Stimulated activated CD4-positive, alpha-beta T cell treated with anti-CD3 and anti-CD28 coated beads, Interleukin-2, amount 100 ng/mL, for 48 hours (primary cell): ENCODE results near the gene SLC17A9.

Source experiments
- DNase-seq, 2 donors: peaks; one replicate each; pipeline ENCODE4 v3.0.0-alpha.2; 2020

Gene SLC17A9

DNA sequence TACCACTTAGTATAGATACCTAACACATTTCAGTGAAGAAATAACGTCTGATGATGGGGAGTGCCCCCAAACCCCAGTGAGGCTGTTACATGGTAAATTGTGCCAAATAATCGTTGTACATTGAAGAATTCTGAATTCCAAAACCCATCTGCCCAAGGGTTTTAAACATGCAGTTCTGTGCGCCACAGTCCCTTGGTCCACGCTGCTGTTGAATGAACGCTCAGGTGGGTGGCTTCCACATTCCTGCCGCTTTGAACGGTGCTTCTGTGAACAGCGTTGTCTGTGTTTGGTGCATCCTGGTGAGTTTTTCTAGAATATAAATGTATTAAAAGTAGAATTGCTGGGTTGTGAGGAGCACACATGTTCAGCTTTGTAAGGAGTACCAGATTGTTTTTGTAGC is 11.6 kb upstream of the SLC17A9 start:
- no peak for DNase-seq

DNA sequence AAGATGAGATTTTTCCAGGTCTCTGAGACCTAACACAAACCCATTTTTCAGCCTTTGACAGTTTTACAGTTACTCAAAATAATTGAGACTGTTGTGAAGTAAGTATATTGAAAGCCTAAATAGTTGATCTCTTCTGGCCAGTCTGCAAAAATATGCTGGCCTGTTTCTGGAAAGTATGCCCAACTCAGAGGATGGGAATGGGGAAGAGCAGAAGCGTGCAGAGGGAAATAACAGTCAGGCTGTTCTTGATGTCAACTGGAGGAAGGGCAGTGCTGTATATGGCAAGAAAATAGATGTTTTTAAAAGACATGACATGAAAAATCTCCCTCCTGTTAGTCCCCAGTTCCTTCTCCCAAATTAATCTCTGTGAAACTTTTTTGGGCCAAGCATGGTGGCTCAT is 10.7 kb upstream of the SLC17A9 start:
- DNase-seq = no peak

DNA sequence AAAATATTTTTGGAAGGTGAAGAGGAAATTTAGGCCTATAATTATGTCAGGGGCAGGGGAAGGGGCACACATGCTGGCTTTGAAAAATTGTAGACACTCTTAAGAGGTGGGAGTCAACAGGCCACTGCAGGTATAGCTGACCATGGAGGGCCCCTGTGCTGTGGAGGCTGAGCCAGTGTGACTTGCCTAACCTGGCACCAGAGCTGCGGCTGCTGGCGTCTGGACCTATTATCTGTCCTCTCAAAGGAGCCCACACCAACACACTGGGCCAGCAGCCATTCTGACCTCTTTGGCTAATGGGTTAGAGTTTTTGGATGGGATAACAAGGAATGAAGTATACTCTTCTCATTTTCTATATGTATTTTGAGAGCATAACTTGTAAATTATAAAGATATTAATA is 10.1 kb upstream of the SLC17A9 start:
- DNase-seq = no peak

DNA sequence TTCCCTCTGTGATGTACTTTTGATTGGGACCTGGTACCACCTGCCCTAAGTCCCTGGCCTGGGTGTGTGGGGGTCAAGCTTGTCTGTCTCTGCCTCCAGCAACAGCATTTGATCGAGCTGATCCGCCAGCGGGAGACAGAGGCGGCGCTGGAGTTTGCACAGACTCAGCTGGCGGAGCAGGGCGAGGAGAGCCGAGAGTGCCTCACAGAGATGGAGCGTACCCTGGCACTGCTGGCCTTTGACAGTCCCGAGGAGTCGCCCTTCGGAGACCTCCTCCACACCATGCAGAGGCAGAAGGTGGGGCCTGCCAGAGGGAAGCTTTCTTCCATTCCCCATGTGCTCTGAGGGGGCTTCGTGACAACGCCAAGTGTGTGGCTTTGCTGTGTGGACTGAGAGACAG is 9.1 kb upstream of the SLC17A9 start:
- DNase-seq = no peak

GRCh38 chr20:62944184-62944583 is 8.3 kb upstream of the SLC17A9 start:
- DNase-seq = no peak

GRCh38 chr20:62944746-62945145 is 7.8 kb upstream of the SLC17A9 start:
- DNase-seq = no peak

DNA sequence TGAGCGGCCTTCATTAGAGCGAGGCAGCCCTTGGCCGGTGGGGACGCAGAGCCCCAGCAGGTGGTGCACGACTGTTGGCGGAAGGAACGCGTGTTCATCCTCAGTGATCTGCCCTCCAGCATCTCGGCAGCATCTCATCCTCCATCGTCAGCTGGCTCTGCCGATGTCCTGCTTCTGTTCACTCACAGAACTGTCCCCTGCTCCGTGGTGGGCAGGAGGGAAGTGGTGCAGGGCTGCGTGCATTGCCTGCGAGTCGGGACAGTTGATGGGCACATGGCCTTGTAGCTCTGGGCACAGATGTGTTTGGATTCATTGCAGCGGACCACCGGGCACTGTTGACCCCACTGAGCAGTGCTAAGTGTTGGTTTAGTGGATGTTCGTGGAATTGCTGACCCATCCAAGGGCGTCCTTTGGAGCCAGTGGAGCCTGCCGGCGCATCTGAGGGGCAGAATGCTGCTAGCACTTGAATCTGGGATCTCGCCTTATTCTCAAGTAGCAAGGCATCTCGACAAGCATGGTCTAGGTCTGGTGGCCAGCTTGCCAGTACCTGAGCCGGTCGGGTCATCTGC is 6.7 kb upstream of the SLC17A9 start:
- DNase-seq = no peak

DNA sequence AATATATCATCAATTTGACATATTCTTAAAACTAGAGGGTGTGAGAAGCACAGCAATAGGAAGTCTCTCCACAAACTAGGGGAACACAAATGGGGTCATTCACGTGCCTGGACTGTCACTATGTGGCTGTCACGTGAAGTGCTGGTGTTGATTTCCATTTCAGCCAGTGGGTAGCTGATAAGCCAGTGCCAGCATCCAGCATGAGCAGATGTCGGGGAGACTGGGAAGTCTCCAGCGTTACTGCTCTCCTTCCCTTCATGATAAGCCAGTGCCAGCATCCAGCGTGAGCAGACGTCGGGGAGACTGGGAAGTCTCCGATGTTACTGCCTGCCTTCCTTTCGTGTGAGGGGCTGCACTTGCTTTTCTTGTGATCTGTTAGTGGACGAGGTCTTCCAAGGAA is 5.6 kb upstream of the SLC17A9 start:
- no peak for DNase-seq

- no peak for DNase-seq
Measured at GRCh38 chr20:62947532-62948300, 4.8 kb upstream of the SLC17A9 start.

- no peak for DNase-seq
Measured at GRCh38 chr20:62949153-62949821, 3.2 kb upstream of the SLC17A9 start.

DNA sequence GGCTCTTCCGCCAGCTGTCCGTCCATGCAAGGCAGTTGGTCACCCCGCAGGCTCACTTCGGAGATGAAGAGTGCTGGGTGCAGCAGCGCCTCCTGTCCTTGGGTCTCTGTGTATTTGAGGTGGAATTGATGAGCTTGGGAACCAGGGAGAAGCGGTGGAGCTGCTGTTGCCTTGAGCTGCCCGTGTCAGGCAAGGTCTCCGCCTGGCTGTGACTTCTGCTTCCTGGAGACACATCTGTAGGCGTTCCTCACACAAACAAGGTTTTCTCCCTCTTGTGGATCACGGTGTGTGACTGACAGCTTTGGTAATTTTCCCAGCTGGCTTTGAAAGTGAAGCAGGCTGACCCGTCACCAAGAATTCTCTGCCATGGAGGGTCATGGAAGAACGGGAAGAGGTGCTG is 2.5 kb upstream of the SLC17A9 start:
- no peak for DNase-seq

- DNase-seq = no peak
Measured at GRCh38 chr20:62950741-62951140, 1.8 kb upstream of the SLC17A9 start.

DNA sequence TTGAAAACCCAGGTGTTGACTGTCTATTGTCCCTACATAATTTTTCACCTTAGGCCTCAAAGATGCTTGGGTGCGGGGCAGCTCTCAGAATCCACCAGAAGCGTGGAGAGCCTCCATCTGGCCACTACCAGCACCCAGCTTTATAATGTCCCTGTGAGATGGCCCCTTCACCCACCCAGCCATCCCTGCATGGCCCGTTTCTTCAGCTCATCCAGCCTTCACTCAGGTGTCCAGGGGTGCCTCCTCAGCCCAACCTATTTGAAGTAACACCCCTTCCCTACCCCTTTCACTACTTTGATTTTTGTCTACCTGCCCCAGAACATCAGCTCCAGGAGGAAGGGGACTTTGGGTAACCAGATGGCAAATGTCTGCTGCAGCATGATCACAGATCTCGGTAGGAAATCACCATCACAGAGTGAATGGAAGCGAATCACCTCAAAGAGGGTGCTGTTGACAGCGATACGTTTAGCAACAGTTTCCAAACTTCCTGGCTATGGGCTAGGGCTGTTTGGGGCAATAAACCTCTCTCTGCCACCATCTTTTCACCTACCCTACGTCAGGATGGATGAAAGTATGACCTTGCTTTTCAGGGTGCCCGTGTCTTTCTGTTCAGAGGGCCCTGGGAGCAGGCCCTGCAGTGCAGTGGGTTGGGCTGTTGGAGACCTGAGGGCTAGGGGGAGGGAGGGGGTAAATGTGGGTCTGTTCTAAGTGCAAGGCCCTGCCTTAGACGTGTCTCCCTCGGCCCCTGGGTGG is 1.2 kb upstream of the SLC17A9 start:
- DNase-seq = no peak

DNA sequence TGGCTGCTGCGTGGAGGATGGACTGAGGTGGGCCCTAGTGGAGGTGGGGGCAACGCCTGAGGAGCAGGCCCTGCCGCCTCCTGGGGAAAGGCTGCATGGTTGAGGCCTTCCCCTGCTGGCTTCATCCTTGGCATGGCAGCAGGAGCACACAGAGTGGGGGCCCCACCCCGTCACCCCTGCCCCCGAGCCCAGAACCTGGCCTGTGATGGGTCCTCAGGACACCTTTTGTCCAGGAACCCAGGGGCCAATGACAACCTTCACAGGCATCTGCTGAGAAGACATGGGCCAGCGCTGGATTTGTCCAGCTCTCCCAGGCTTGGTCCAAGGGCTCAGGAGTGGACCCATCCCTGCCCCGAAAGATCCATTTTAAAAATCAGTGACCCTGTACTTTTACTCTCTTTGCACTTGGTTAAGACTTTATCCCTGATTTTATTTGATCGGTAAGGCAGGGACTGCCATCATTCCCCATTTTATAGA is 575 bp upstream of the SLC17A9 start:
- DNase-seq = no peak

DNA sequence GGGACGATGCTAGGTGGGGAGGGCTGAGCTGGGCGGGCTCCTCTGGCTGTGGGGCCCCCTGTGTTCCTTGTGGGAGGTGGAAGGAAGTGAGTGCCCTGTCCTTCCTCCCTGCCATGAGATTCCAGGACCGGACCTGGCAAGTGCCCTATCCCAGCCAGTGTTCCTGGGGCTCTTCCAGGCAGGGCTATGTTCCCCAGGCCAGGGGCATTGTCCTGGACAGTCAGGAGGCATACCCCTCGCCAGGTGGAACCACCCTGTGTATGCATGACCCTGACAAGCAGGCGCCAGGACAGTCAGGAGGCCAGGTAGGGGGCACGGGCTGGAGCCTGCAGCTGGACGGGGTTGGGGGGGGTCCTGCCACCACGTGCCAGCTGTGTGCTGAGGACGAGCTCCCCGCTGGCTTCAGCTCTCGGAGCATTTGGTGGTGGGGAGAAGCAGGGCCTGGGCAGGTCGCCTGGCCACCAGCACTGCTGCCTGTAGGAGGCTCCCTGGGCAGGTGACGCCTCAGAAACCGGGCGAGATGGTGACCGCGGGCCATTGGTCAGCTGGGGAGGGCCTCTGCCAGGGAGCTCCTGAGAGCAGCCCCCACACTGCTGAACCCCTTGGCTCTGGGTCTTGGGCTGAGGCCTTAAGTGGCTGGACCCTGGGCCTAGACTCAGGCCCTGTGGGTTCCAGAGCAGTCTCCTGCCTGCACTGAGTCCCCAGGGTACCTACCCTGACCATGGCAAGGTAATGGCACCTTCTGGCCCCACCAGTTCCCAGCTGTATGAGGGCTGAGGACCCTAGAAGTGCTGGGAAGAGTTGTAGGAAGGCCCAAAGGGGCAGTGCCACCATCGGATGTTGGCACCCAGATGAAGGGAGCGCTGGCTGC is 694 bp downstream of the SLC17A9 start:
- DNase-seq = no peak

- peak in 1 of 2 donors; percentile 34 for DNase-seq
Measured at GRCh38 chr20:62953839-62954703, 1.6 kb downstream of the SLC17A9 start.

GRCh38 chr20:62955519-62956386 is 3.2 kb downstream of the SLC17A9 start:
- DNase-seq = no peak

DNA sequence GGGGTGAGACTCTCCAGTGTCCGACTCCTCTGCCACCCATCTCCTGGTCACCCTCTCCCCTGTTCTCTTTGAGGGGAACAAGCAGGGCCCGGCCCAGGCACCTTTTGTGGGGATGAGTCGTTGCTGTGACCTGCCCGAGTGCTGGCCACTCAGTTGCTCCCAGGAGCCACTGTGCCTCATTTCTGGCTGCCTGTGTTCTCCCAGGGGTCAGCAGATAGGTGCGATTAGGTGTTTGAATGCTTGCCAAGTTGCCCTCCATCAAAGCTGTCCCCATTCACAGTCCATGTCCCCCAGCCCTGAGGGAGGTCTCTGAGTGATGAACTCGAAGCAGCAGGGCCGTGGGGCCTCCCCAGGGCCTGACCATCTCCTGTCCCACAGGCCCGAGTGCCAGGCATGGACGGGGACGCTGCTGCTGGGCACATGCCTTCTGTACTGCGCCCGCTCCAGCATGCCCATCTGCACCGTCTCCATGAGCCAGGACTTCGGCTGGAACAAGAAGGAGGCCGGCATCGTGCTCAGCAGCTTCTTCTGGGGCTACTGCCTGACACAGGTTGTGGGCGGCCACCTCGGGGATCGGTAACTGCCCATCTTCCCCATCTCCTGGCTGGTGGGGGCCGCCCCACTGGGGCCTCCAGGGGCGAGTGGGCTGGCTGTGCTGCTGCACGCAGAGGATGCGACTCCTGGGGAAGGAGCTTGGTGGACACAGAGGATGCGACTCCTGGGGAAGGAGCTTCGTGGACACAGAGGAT is 4.1 kb downstream of the SLC17A9 start:
- DNase-seq = no peak
